Lower lobe of right lung (tissue), 2 donors: ENCODE results near the gene SHC1. TPM values are rescaled to one million over a fixed set of nuclear protein-coding genes. Genes with fewer than 3 reads are reported as not detected.
"Not testable (repeated sequence)": the region's sequence is repeated elsewhere in the genome, so short reads cannot be mapped to it uniquely, and the experiment has no call there.

Experiments
- ATAC-seq, 2 donors: fragments of 200-7000 bp; cut with Tn5 transposase; one replicate each; pipeline ENCODE4 v1.9.1; 2020 to 2022; ENCODE audit warnings: mild to moderate bottlenecking in 2 of 2, moderate library complexity in 2 of 2
- DNase-seq: peaks from one replicate; pipeline ENCODE4 v3.0.0-alpha.2; 2020
- H3K27ac ChIP-seq: fragments of 200-600 bp; one replicate; pipeline ENCODE4 v1.8.0; 2022
- H3K27me3 ChIP-seq: fragments of 200-600 bp; one replicate; pipeline ENCODE4 v1.8.0; 2022; ENCODE audit warnings: low read depth
- H3K36me3 ChIP-seq: fragments of 200-600 bp; one replicate; pipeline ENCODE4 v1.8.0; 2022; ENCODE audit warnings: mild to moderate bottlenecking
- H3K4me1 ChIP-seq: fragments of 200-600 bp; one replicate; pipeline ENCODE4 v1.8.0; 2022
- H3K4me3 ChIP-seq: fragments of 200-600 bp; one replicate; pipeline ENCODE4 v1.8.0; 2022; ENCODE audit warnings: mild to moderate bottlenecking
- H3K9me3 ChIP-seq: fragments of 200-600 bp; one replicate; pipeline ENCODE4 v1.8.0; 2022
- CTCF ChIP-seq: fragments of 200-600 bp; IDR thresholded peaks from one replicate; pipeline ENCODE4 v1.8.0; 2022; ENCODE audit warnings: antibody characterized with exemption, mild to moderate bottlenecking
- intact Hi-C: fragments of 100-400 bp; cut with DNase I; formaldehyde crosslinking; loops from one replicate; pipeline ENCODE4 v1.11.0; 2022
- total RNA-seq: library from RNA; stranded (reverse); fragmentation: NEBNext Ultra II Directional; extraction: Animal tissue kit (Norgen Biotek cat#: 25700); gene quantifications from one replicate; pipeline ENCODE4 v1.2.1, GENCODE V29; 2021
- donor health status: DM: no; HTN: yes; CAD: no; lungs with severe emphysema.

Gene SHC1
- total RNA-seq, 1 donor from 2014 or later, result 94.8 TPM

GRCh38 chr1:154995301-154995983, 24.9 kb upstream of the SHC1 start:
- intact Hi-C loops, H3K4me3 ChIP-seq, H3K27ac ChIP-seq, H3K27me3 ChIP-seq, H3K9me3 ChIP-seq, ATAC-seq: not testable (repeated sequence)
- TF ChIP-seq CTCF, result peak; percentile 39
- peaks cover 34% of the 10 kb centered on the region for H3K4me1 ChIP-seq
- H3K36me3 ChIP-seq, result peaks cover 13% of the 10 kb centered on the region
- DNase-seq, result peak; percentile 50

GRCh38 chr1:154994591-154994990, 24.0 kb upstream of the SHC1 start:
- Histone ChIP-seq H3K4me3 (no peak overlapping the region), H3K27me3 (no peaks in the 10 kb centered on the region), H3K27ac (no peak overlapping the region), H3K9me3 (no peaks in the 10 kb centered on the region), H3K4me1 (peaks cover 29% of the 10 kb centered on the region), H3K36me3 (peaks cover 22% of the 10 kb centered on the region)
- no peak for TF ChIP-seq CTCF
- DNase-seq (peak; percentile 18), ATAC-seq (no peak)
- intact Hi-C loops, result no loop called here

GRCh38 chr1:154994269-154994587, 23.7 kb upstream of the SHC1 start:
- DNase-seq, result no peak
- Histone ChIP-seq H3K27ac (no peak overlapping the region), H3K36me3 (peaks cover 25% of the 10 kb centered on the region), H3K9me3 (no peaks in the 10 kb centered on the region), H3K4me1 (peaks cover 25% of the 10 kb centered on the region), H3K27me3 (no peaks in the 10 kb centered on the region), H3K4me3 (no peak overlapping the region)
- no peak for TF ChIP-seq CTCF
- intact Hi-C loops, result no loop called here
- ATAC-seq, result no peak

- H3K27me3 ChIP-seq, result no peaks in the 10 kb centered on the region
- no peak for TF ChIP-seq CTCF
- H3K36me3 ChIP-seq, result peaks cover 28% of the 10 kb centered on the region
- no peak for ATAC-seq
- H3K4me1 ChIP-seq, result peaks cover 20% of the 10 kb centered on the region
- H3K9me3 ChIP-seq, result no peaks in the 10 kb centered on the region
- H3K27ac ChIP-seq, result no peak within 1 kb of the TSS
- intact Hi-C loops, result no loop called here
- no peak within 1 kb of the TSS for H3K4me3 ChIP-seq
- DNase-seq, result peak; percentile 25
Observed at GRCh38 chr1:154993572-154994268, 23.2 kb upstream of the SHC1 start, which contains the start of gene LENEP. TSS of gene LENEP (plus strand) at chr1:154993586. CDS start at chr1:154993608, 22 bp downstream.

- Histone ChIP-seq H3K4me1 (peaks cover 15% of the 10 kb centered on the region), H3K27ac (no peak overlapping the region), H3K9me3 (no peaks in the 10 kb centered on the region), H3K36me3 (peaks cover 36% of the 10 kb centered on the region), H3K4me3 (no peak overlapping the region), H3K27me3 (no peaks in the 10 kb centered on the region)
- intact Hi-C loops, result no loop called here
- TF ChIP-seq CTCF, result no peak
- DNase-seq (peak; percentile 34), ATAC-seq (no peak)
Observed at GRCh38 chr1:154992721-154993571, 22.4 kb upstream of the SHC1 start.
